Gastroesophageal sphincter (tissue), 3 donors: ENCODE data around the gene SPRN.
"Not testable (repeated sequence)": the region's sequence is repeated elsewhere in the genome, so short reads cannot be mapped to it uniquely, and the experiment has no call there.

Source experiments
- POLR2A ChIP-seq, 2 donors: fragments of 450-650 bp; IDR thresholded peaks; one replicate each; pipeline ENCODE4 v1.6.1; 2017; ENCODE audit warnings: antibody characterized with exemption in 2 of 2, mild to moderate bottlenecking in 2 of 2, moderate library complexity in 1 of 2
- POLR2AphosphoS5 ChIP-seq: sonication (generic); formaldehyde crosslinking; IDR thresholded peaks from one replicate; pipeline ENCODE4 v1.6.1; 2017; ENCODE audit warnings: antibody characterized with exemption
- TF ChIP-seq, protein P1 (sequence below), 4 experiments: fragments of 200-600 bp in 2 of 4; fragments of 450-650 bp in 2 of 4; sonication (generic) in 1 of 4; IDR thresholded peaks; one replicate each; pipeline ENCODE4 v1.5.1; 2017 to 2019; ENCODE audit warnings: antibody characterized with exemption in 4 of 4, mild to moderate bottlenecking in 2 of 4, moderate library complexity in 2 of 4

DNA sequence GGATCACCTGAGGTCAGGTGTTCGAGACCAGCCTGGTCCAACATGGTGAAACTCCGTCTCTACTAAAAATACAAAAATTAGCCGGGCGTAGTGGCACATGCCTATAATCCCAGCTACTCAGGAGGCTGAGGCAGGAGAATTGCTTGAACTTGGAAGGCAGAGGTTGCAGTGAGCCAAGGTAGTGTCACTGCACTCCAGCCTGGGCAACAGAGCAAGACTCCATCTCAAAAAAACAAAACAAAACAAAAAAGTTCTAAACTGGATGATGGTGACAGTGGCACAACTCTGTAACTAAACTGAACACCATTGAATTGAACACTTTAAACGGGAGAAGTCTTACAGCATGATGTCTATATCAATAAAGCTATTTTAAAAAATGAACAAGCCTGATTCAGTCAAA, 48.2 kb downstream of the SPRN start:
- not testable (repeated sequence) for TF ChIP-seq POLR2AphosphoS5; POLR2A (IDR thresholded peaks at IDR 0.05)
- TF ChIP-seq, protein P1, sequence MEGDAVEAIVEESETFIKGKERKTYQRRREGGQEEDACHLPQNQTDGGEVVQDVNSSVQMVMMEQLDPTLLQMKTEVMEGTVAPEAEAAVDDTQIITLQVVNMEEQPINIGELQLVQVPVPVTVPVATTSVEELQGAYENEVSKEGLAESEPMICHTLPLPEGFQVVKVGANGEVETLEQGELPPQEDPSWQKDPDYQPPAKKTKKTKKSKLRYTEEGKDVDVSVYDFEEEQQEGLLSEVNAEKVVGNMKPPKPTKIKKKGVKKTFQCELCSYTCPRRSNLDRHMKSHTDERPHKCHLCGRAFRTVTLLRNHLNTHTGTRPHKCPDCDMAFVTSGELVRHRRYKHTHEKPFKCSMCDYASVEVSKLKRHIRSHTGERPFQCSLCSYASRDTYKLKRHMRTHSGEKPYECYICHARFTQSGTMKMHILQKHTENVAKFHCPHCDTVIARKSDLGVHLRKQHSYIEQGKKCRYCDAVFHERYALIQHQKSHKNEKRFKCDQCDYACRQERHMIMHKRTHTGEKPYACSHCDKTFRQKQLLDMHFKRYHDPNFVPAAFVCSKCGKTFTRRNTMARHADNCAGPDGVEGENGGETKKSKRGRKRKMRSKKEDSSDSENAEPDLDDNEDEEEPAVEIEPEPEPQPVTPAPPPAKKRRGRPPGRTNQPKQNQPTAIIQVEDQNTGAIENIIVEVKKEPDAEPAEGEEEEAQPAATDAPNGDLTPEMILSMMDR (IDR thresholded peaks at IDR 0.05) = not testable (repeated sequence)
